ENCODE data around the gene ADGRV1.

The ADGRV1 gene

DNA sequence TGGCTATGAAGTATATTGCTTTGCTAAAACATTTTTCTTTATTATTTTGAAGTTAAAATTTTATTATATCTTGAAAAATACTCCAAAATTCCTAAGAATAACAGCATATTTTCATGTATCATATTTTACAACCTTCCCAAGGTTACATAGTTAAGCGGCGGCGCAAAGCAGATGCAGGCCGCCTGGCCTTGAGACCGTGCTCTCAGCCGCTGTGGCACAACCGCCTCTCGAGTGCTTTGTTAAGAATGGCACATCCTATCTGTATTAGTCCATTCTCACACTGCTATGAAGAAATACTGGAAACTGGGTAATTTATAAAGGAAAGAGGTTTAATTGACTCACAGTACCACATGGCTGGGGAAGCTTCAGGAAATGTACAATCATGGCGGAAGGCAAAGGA lies 595.7 kb downstream of the ADGRV1 start:
- H2AFZ ChIP-seq (ENCODE audit: insufficient read depth, low read length, poor library complexity): no peak overlapping the region
- H3K18ac ChIP-seq (ENCODE audit: low read length): no peak overlapping the region
- no peak overlapping the region for H4K8ac ChIP-seq (ENCODE audit: low read depth, low read length)
- H3K79me1 ChIP-seq (ENCODE audit: low read length): no peaks in the 10 kb centered on the region
- H3K4me2 ChIP-seq (ENCODE audit: low read length): no peak overlapping the region
- H3K27me3 ChIP-seq (ENCODE audit: insufficient read depth, low read length): no peaks in the 10 kb centered on the region
- no peak overlapping the region for H4K12ac ChIP-seq (ENCODE audit: low read depth, low read length)
- H2BK5ac ChIP-seq (ENCODE audit: low read depth, low read length, poor library complexity): no peak overlapping the region
- H3K36me3 ChIP-seq (ENCODE audit: control insufficient read depth in 1 of 2, insufficient read depth in 2 of 2, low read length in 2 of 2): no peaks in the 10 kb centered on the region
- no peak overlapping the region for H3K23ac ChIP-seq (ENCODE audit: low read length)
- H3K9ac ChIP-seq (ENCODE audit: low read length): no peak overlapping the region
- no peak overlapping the region for H3K27ac ChIP-seq (ENCODE audit: low read depth, low read length)
- WGBS (ENCODE audit: extremely low coverage, insufficient coverage, insufficient read length): no CpG with 5 or more reads among the region's 9 CpGs
- no peaks in the 10 kb centered on the region for H3K79me2 ChIP-seq (ENCODE audit: control insufficient read depth, insufficient read depth, low read length, poor library complexity)
- H2BK12ac ChIP-seq (ENCODE audit: low read length): no peak overlapping the region
- H2AK5ac ChIP-seq (ENCODE audit: low read length): no peak overlapping the region
- H3K4me3 ChIP-seq (ENCODE audit: low read depth, low read length): no peak overlapping the region
- DNase-seq: no peak
- peaks cover 0 to 2% of the 10 kb centered on the region in 2 experiments for H3K4me1 ChIP-seq (ENCODE audit: control insufficient read depth in 1 of 2, insufficient read depth in 2 of 2, low read length in 2 of 2)
- no peak overlapping the region for H4K91ac ChIP-seq (ENCODE audit: low read depth, low read length)
- H2BK120ac ChIP-seq (ENCODE audit: insufficient read depth, low read length, poor library complexity): no peak overlapping the region
- H3K9me3 ChIP-seq (ENCODE audit: insufficient read depth, low read depth, low read length): no peaks in the 10 kb centered on the region
- no peak overlapping the region for H3K14ac ChIP-seq (ENCODE audit: low read length)
- H3K4ac ChIP-seq (ENCODE audit: low read depth, low read length): no peak overlapping the region

DNA sequence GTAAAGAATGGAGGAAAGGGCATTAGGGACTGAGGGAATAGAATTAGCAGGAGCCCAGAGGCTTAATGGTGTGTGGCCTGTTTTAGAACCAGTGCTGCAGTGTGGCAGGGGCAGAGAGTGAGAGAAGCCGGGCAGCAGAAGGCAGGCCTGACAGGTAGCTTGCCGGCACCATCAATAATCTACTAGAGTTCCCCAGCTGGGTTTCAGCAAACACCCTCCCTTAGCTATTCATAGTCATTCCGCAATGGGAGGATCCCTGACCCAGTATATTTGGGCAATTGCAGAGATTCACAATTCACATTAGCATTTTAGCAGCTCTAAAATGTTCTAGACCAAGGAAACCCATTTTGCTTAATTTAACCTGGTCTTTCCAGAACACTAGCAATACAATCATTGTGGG lies 596.7 kb downstream of the ADGRV1 start:
- H3K79me1 ChIP-seq (ENCODE audit: low read length): no peaks in the 10 kb centered on the region
- no peak overlapping the region for H2BK120ac ChIP-seq (ENCODE audit: insufficient read depth, low read length, poor library complexity)
- H3K4me1 ChIP-seq (ENCODE audit: control insufficient read depth in 1 of 2, insufficient read depth in 2 of 2, low read length in 2 of 2): peaks cover 0 to 2% of the 10 kb centered on the region in 2 experiments
- no peak for DNase-seq
- no peak overlapping the region for H3K27ac ChIP-seq (ENCODE audit: low read depth, low read length)
- H3K4ac ChIP-seq (ENCODE audit: low read depth, low read length): no peak overlapping the region
- no peak overlapping the region for H2AK5ac ChIP-seq (ENCODE audit: low read length)
- no peaks in the 10 kb centered on the region for H3K79me2 ChIP-seq (ENCODE audit: control insufficient read depth, insufficient read depth, low read length, poor library complexity)
- H2AFZ ChIP-seq (ENCODE audit: insufficient read depth, low read length, poor library complexity): no peak overlapping the region
- no peak overlapping the region for H4K91ac ChIP-seq (ENCODE audit: low read depth, low read length)
- no peak overlapping the region for H3K18ac ChIP-seq (ENCODE audit: low read length)
- H3K36me3 ChIP-seq (ENCODE audit: control insufficient read depth in 1 of 2, insufficient read depth in 2 of 2, low read length in 2 of 2): no peaks in the 10 kb centered on the region
- no peaks in the 10 kb centered on the region for H3K9me3 ChIP-seq (ENCODE audit: insufficient read depth, low read depth, low read length)
- no peaks in the 10 kb centered on the region for H3K27me3 ChIP-seq (ENCODE audit: insufficient read depth, low read length)
- no peak overlapping the region for H2BK12ac ChIP-seq (ENCODE audit: low read length)
- H3K4me3 ChIP-seq (ENCODE audit: low read depth, low read length): no peak overlapping the region
- WGBS (ENCODE audit: extremely low coverage, insufficient coverage, insufficient read length): no CpG with 5 or more reads among the region's 3 CpGs
- H2BK5ac ChIP-seq (ENCODE audit: low read depth, low read length, poor library complexity): no peak overlapping the region
- H3K9ac ChIP-seq (ENCODE audit: low read length): no peak overlapping the region
- H3K4me2 ChIP-seq (ENCODE audit: low read length): no peak overlapping the region
- H4K8ac ChIP-seq (ENCODE audit: low read depth, low read length): no peak overlapping the region
- no peak overlapping the region for H4K12ac ChIP-seq (ENCODE audit: low read depth, low read length)
- H3K14ac ChIP-seq (ENCODE audit: low read length): no peak overlapping the region
- no peak overlapping the region for H3K23ac ChIP-seq (ENCODE audit: low read length)

DNA sequence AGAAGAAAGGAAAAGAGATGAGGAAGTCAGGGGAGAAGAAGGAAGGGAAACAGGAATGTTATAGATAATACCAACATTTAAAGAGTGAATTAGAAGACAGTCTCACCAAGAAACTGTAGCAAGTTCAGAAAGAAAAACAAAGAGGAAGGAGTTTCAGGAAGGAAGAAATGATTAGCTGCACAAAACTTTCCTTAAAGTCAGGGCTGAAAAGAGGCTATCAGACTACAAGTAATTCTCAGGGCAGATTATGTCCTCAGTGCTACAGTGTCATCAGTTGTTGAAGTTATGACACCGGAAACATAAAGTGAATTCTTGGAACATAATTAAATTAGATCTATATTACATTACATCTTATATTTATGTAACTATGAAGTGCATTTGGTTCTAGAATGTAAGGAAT lies 597.6 kb downstream of the ADGRV1 start:
- no peak overlapping the region for H2AFZ ChIP-seq (ENCODE audit: insufficient read depth, low read length, poor library complexity)
- no peak overlapping the region for H3K27ac ChIP-seq (ENCODE audit: low read depth, low read length)
- no peak overlapping the region for H3K18ac ChIP-seq (ENCODE audit: low read length)
- no peak overlapping the region for H2BK12ac ChIP-seq (ENCODE audit: low read length)
- H2BK120ac ChIP-seq (ENCODE audit: insufficient read depth, low read length, poor library complexity): no peak overlapping the region
- H3K9me3 ChIP-seq (ENCODE audit: insufficient read depth, low read depth, low read length): no peaks in the 10 kb centered on the region
- H3K9ac ChIP-seq (ENCODE audit: low read length): no peak overlapping the region
- H4K12ac ChIP-seq (ENCODE audit: low read depth, low read length): no peak overlapping the region
- H2BK5ac ChIP-seq (ENCODE audit: low read depth, low read length, poor library complexity): no peak overlapping the region
- H3K4me3 ChIP-seq (ENCODE audit: low read depth, low read length): no peak overlapping the region
- H3K23ac ChIP-seq (ENCODE audit: low read length): no peak overlapping the region
- H3K79me2 ChIP-seq (ENCODE audit: control insufficient read depth, insufficient read depth, low read length, poor library complexity): no peaks in the 10 kb centered on the region
- H3K27me3 ChIP-seq (ENCODE audit: insufficient read depth, low read length): no peaks in the 10 kb centered on the region
- no peak overlapping the region for H4K8ac ChIP-seq (ENCODE audit: low read depth, low read length)
- no peak overlapping the region for H3K4me2 ChIP-seq (ENCODE audit: low read length)
- H3K4ac ChIP-seq (ENCODE audit: low read depth, low read length): no peak overlapping the region
- H2AK5ac ChIP-seq (ENCODE audit: low read length): no peak overlapping the region
- peaks cover 2% of the 10 kb centered on the region for H3K79me1 ChIP-seq (ENCODE audit: low read length)
- no peaks in the 10 kb centered on the region for H3K36me3 ChIP-seq (ENCODE audit: control insufficient read depth in 1 of 2, insufficient read depth in 2 of 2, low read length in 2 of 2)
- no CpG with 5 or more reads among the region's 1 CpG for WGBS (ENCODE audit: extremely low coverage, insufficient coverage, insufficient read length)
- no peak for DNase-seq
- no peak overlapping the region for H3K14ac ChIP-seq (ENCODE audit: low read length)
- H4K91ac ChIP-seq (ENCODE audit: low read depth, low read length): no peak overlapping the region
- peaks cover 0 to 6% of the 10 kb centered on the region in 2 experiments for H3K4me1 ChIP-seq (ENCODE audit: control insufficient read depth in 1 of 2, insufficient read depth in 2 of 2, low read length in 2 of 2)

DNA sequence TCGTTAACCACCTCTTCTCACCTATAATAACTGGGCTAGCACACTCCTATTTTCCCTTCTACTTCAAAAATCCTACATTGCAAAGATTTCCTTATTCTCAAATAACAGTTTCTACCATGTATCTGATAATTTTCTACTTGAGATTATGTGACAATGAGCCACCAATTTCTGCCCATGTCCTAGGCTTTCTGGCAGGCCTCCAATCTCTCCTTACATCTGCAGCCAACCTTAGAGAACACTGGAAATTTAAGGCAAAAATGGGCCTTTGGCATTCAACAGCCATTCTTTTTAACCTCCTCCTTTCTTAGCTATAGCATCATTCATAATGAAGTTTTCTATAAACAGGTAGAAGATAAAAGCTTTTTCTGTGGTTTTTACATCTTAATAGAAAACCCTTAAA lies 599.4 kb downstream of the ADGRV1 start:
- H2BK12ac ChIP-seq (ENCODE audit: low read length): no peak overlapping the region
- H4K91ac ChIP-seq (ENCODE audit: low read depth, low read length): no peak overlapping the region
- H3K4me3 ChIP-seq (ENCODE audit: low read depth, low read length): no peak overlapping the region
- no peak overlapping the region for H2BK5ac ChIP-seq (ENCODE audit: low read depth, low read length, poor library complexity)
- H3K4me1 ChIP-seq (ENCODE audit: control insufficient read depth in 1 of 2, insufficient read depth in 2 of 2, low read length in 2 of 2): peaks cover 6 to 13% of the 10 kb centered on the region in 2 experiments
- H4K8ac ChIP-seq (ENCODE audit: low read depth, low read length): no peak overlapping the region
- H2AFZ ChIP-seq (ENCODE audit: insufficient read depth, low read length, poor library complexity): no peak overlapping the region
- no peak overlapping the region for H3K4me2 ChIP-seq (ENCODE audit: low read length)
- no peaks in the 10 kb centered on the region for H3K36me3 ChIP-seq (ENCODE audit: control insufficient read depth in 1 of 2, insufficient read depth in 2 of 2, low read length in 2 of 2)
- no peaks in the 10 kb centered on the region for H3K79me2 ChIP-seq (ENCODE audit: control insufficient read depth, insufficient read depth, low read length, poor library complexity)
- no peak overlapping the region for H4K12ac ChIP-seq (ENCODE audit: low read depth, low read length)
- H3K9me3 ChIP-seq (ENCODE audit: insufficient read depth, low read depth, low read length): no peaks in the 10 kb centered on the region
- no peak overlapping the region for H3K27ac ChIP-seq (ENCODE audit: low read depth, low read length)
- H3K27me3 ChIP-seq (ENCODE audit: insufficient read depth, low read length): no peaks in the 10 kb centered on the region
- H2BK120ac ChIP-seq (ENCODE audit: insufficient read depth, low read length, poor library complexity): no peak overlapping the region
- no peak overlapping the region for H3K18ac ChIP-seq (ENCODE audit: low read length)
- H3K9ac ChIP-seq (ENCODE audit: low read length): no peak overlapping the region
- H2AK5ac ChIP-seq (ENCODE audit: low read length): no peak overlapping the region
- H3K4ac ChIP-seq (ENCODE audit: low read depth, low read length): no peak overlapping the region
- DNase-seq: no peak
- H3K23ac ChIP-seq (ENCODE audit: low read length): no peak overlapping the region
- H3K14ac ChIP-seq (ENCODE audit: low read length): no peak overlapping the region
- WGBS (ENCODE audit: extremely low coverage, insufficient coverage, insufficient read length): no CpG with 5 or more reads among the region's 1 CpG
- peaks cover 9% of the 10 kb centered on the region for H3K79me1 ChIP-seq (ENCODE audit: low read length)

Measured in trophoblast cell (in vitro differentiated cells and primary cell).